B cell (primary cell): ENCODE data around the gene TMEM139.

ENCODE experiments used
- CTCF ChIP-seq: fragments of 200-600 bp; IDR thresholded peaks from one replicate; pipeline ENCODE4 v1.8.0; 2022; ENCODE audit warnings: antibody characterized with exemption, mild to moderate bottlenecking
- EZH2 ChIP-seq: IDR thresholded peaks from 2 replicates; pipeline ENCODE4 v1.6.1; 2012; ENCODE audit warnings: borderline replicate concordance, low read depth, mild to moderate bottlenecking, moderate library complexity, low read length; ENCODE audit not compliant: insufficient read depth, poor library complexity, severe bottlenecking

DNA sequence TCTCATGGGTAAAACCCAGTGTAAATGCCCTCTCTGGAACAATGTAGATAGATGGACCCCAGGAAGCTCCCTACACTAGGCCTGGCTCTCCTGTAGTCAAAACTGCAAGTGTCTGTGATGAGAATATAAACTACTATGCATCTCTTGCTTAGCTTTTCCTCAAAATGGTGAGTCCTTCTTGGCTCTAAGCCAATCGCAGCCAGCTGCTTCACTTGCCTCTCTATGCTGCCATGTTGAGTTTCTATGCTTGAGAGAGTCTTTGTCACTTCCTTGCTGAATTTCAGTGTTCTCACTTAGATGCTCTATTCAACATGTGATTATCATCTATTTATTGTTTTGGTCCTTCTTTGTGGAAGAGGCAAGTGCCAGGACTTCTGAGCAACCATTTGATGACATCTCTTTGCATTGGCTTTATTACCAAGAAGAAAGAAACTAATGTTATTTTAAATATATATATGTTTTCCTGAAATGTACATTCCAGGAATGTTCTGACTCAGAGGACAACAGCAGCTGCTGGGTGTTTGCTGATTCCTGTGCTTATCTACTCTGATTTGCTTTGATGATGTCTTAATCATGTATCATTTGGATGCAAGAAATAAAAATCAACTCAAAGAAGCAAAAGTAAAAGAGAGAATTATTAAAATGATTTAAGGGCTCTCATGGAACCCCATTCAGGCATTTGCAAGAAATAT lies 46.3 kb upstream of the TMEM139 start:
- TF ChIP-seq CTCF: no peak
- TF ChIP-seq EZH2: no peak
